Uterus (tissue), 2 donors: ENCODE measurements around the gene KRT222.

Experiments
- CTCF ChIP-seq, 4 experiments: fragments of 200-600 bp in 2 of 4; fragments of 450-650 bp in 2 of 4; sonication (generic) in 2 of 4; IDR thresholded peaks; one replicate each; pipeline ENCODE4 v1.5.1; 2016 to 2019; ENCODE audit warnings: antibody characterized with exemption in 4 of 4, mild to moderate bottlenecking in 2 of 4, moderate library complexity in 1 of 4
- POLR2A ChIP-seq, 2 donors: fragments of 450-650 bp; IDR thresholded peaks; one replicate each; pipeline ENCODE4 v1.6.1; 2016; ENCODE audit warnings: antibody characterized with exemption in 2 of 2, mild to moderate bottlenecking in 1 of 2, moderate library complexity in 1 of 2

DNA sequence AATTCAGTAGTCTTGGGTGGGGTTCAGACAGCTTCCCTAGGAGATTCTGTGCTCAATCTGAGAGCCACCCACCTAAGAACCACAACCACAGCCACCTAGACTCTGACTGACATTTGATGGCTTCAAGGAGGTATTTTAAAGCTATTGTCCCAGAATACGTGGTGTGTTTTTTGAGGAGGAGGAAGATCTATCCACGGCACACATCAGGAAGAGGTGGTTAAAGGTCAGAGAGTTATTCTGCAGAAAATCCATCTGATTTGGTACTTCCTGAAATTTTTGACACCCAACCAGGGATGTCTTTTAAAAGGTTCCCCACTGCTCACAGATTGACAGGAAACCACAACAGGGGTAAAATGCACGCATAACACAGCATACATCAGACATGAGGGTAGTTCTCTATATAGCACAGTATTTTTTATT is 42.5 kb downstream of the KRT222 start:
- TF ChIP-seq CTCF (IDR thresholded peaks at IDR 0.05) (no peak), POLR2A (IDR thresholded peaks at IDR 0.05) (no peak)
